PC-9 (cell line): Measurements from ENCODE around the gene TBC1D2. TPM values are rescaled to one million over a fixed set of nuclear protein-coding genes. Genes with fewer than 3 reads are reported as not detected.

Experiments
- BruUV-seq: library from RNA; stranded (reverse); fragments of 400-500 nt; replicated peaks from 2 replicates; lab custom pipeline; 2021; lab: Mats Ljungman, UMichigan
- CTCF ChIA-PET: fragments of 300-600 bp; sonication (Branson Sonifier 250); formaldehyde crosslinking; loops from one replicate; lab custom pipeline; 2022; ENCODE audit warnings: antibody characterized with exemption; lab: Charles Lee
- POLR2A ChIA-PET: fragments of 300-600 bp; sonication (Branson Sonifier 250); formaldehyde crosslinking; loops from one replicate; lab custom pipeline; 2022; ENCODE audit warnings: antibody characterized with exemption; ENCODE audit not compliant: unreplicated experiment; lab: Charles Lee
- DNase-seq, 2 experiments: peaks; one replicate each; pipeline versions ENCODE4 v3.0.0 to v3.0.0-alpha.2; 2015 to 2022; ENCODE audit warnings: mixed read lengths in 1 of 2
- H2AFZ ChIP-seq: fragments of 200-600 bp; sonication (generic); 2 replicates; pipeline ENCODE4 v1.8.1; 2017; ENCODE audit warnings: antibody characterized with exemption
- H3F3A ChIP-seq: fragments of 200-600 bp; sonication (generic); 2 replicates; pipeline ENCODE4 v1.8.1; 2017; ENCODE audit warnings: antibody characterized with exemption, mild to moderate bottlenecking, low read depth; ENCODE audit not compliant: insufficient read depth
- H3K27ac ChIP-seq: fragments of 200-600 bp; sonication (generic); 2 replicates; pipeline ENCODE4 v1.6.1; 2016; ENCODE audit warnings: mixed run types
- H3K27me3 ChIP-seq: fragments of 200-600 bp; sonication (generic); 2 replicates; pipeline ENCODE4 v1.6.1; 2016; ENCODE audit warnings: low read depth, mixed run types; ENCODE audit not compliant: insufficient read depth
- H3K36me3 ChIP-seq: fragments of 200-600 bp; sonication (generic); 2 replicates; pipeline ENCODE4 v1.6.1; 2016; ENCODE audit warnings: low read depth, mixed run types
- H3K4me1 ChIP-seq: fragments of 200-600 bp; sonication (generic); replicated peaks from 2 replicates; pipeline ENCODE4 v1.6.1; 2016; ENCODE audit warnings: mixed run types; ENCODE audit not compliant: insufficient read depth
- H3K4me2 ChIP-seq: fragments of 200-600 bp; sonication (generic); 2 replicates; pipeline ENCODE4 v1.6.1; 2017; ENCODE audit warnings: mixed run types
- H3K4me3 ChIP-seq: fragments of 200-600 bp; sonication (generic); 2 replicates; pipeline ENCODE4 v1.6.1; 2016; ENCODE audit warnings: mixed run types
- H3K79me2 ChIP-seq: fragments of 200-600 bp; sonication (generic); 2 replicates; pipeline ENCODE4 v1.6.1; 2017; ENCODE audit warnings: low read depth, mixed run types
- H3K9me2 ChIP-seq: fragments of 200-600 bp; sonication (generic); 2 replicates; pipeline ENCODE4 v1.8.1; 2017; ENCODE audit warnings: mild to moderate bottlenecking; ENCODE audit not compliant: insufficient read depth
- H3K9me3 ChIP-seq: fragments of 200-600 bp; sonication (generic); 2 replicates; pipeline ENCODE4 v1.8.1; 2016; ENCODE audit warnings: low read depth; ENCODE audit not compliant: insufficient read depth
- H4K20me1 ChIP-seq: fragments of 200-600 bp; sonication (generic); 2 replicates; pipeline ENCODE4 v1.8.1; 2017; ENCODE audit not compliant: insufficient read depth
- CTCF ChIP-seq: fragments of 200-600 bp; sonication (generic); conservative IDR thresholded peaks from 2 replicates; pipeline ENCODE4 v1.6.1; 2017; ENCODE audit warnings: mixed run types, antibody characterized with exemption, mild to moderate bottlenecking, moderate library complexity
- EZH2 ChIP-seq: fragments of 200-600 bp; sonication (generic); IDR thresholded peaks from 2 replicates; pipeline ENCODE4 v1.8.0; 2017; ENCODE audit warnings: antibody characterized with exemption, low read depth
- intact Hi-C: fragments of 100-400 bp; cut with micrococcal nuclease; formaldehyde crosslinking; loops from one replicate; pipeline ENCODE4 v1.10.0; 2022; ENCODE audit not compliant: unreplicated experiment
- total RNA-seq: library from RNA; stranded (reverse); gene quantifications from 2 replicates; pipeline ENCODE4 v1.2.3, GENCODE V29; 2021

Gene TBC1D2
- total RNA-seq, 1 experiment from 2014 or later = 44.7 TPM

GRCh38 chr9:98217255-98217654, 38.2 kb downstream of the TBC1D2 start:
- 0 out of 2 replicates have a peak overlapping the region, but pooled peaks have one; percentile 5 for H3K4me2 ChIP-seq
- TF ChIP-seq EZH2 (no peak), CTCF (no peak)
- no peaks in the 10 kb centered on the region for H4K20me1 ChIP-seq
- no peaks in the 10 kb centered on the region for H3K27me3 ChIP-seq
- intact Hi-C loops = no loop called here
- POLR2A ChIA-PET = no interaction called here
- peaks cover 17% of the 10 kb centered on the region; the same call in 1 of the 2 replicates for H3K79me2 ChIP-seq
- no peak for DNase-seq
- peaks cover 24% of the 10 kb centered on the region; the same call in 1 of the 2 replicates for H3K36me3 ChIP-seq
- BruUV-seq = no TSS peak
- no peak overlapping the region for H3K4me3 ChIP-seq
- no peaks in the 10 kb centered on the region for H3K9me2 ChIP-seq
- H3K4me1 ChIP-seq = peaks cover 55% of the 10 kb centered on the region
- H3K9me3 ChIP-seq = no peaks in the 10 kb centered on the region
- H2AFZ ChIP-seq = no peak overlapping the region
- peaks cover 46% of the 10 kb centered on the region for H3F3A ChIP-seq
- peak overlapping the region; percentile 93 for H3K27ac ChIP-seq
- CTCF ChIA-PET = no interaction called here

- Histone ChIP-seq H3K9me3 (no peaks in the 10 kb centered on the region), H3K36me3 (peaks cover 18% of the 10 kb centered on the region; the same call in 1 of the 2 replicates), H2AFZ (no peak overlapping the region), H3K27ac (no peak overlapping the region), H4K20me1 (no peaks in the 10 kb centered on the region), H3K4me2 (no peak overlapping the region), H3K4me1 (peaks cover 46% of the 10 kb centered on the region), H3K27me3 (no peaks in the 10 kb centered on the region), H3K4me3 (no peak overlapping the region), H3K79me2 (peaks cover 8% of the 10 kb centered on the region; the same call in 1 of the 2 replicates), H3F3A (peaks cover 46% of the 10 kb centered on the region), H3K9me2 (no peaks in the 10 kb centered on the region)
- no peak for TF ChIP-seq EZH2
- TF ChIP-seq CTCF = no peak
- BruUV-seq = no TSS peak
- POLR2A ChIA-PET = no interaction called here
- DNase-seq = no peak
- CTCF ChIA-PET = interaction anchor here (1.1 kb wide), 1 partner anchor 41 kb away, joined by 3 read pairs; no protein-coding TSS in a partner anchor
- intact Hi-C loops = no loop called here
These were observed 39.1 kb downstream of the TBC1D2 start for GRCh38 chr9:98216391-98216790.

- Histone ChIP-seq H3K27ac (no peak overlapping the region), H3K79me2 (peaks cover 7% of the 10 kb centered on the region; the same call in 1 of the 2 replicates), H3K9me2 (no peaks in the 10 kb centered on the region), H3F3A (peaks cover 41% of the 10 kb centered on the region), H3K9me3 (no peaks in the 10 kb centered on the region), H3K4me3 (no peak overlapping the region), H3K4me2 (no peak overlapping the region), H3K4me1 (peaks cover 40% of the 10 kb centered on the region), H4K20me1 (no peaks in the 10 kb centered on the region), H3K27me3 (no peaks in the 10 kb centered on the region), H2AFZ (no peak overlapping the region), H3K36me3 (peaks cover 18% of the 10 kb centered on the region; the same call in 1 of the 2 replicates)
- BruUV-seq = no TSS peak
- DNase-seq = no peak
- POLR2A ChIA-PET = interaction anchor here (0.7 kb wide), 1 partner anchor 434 kb away, joined by 4 read pairs; no protein-coding TSS in a partner anchor
- intact Hi-C loops = no loop called here
- CTCF ChIA-PET = interaction anchor here (1.1 kb wide), 1 partner anchor 41 kb away, joined by 3 read pairs; no protein-coding TSS in a partner anchor
- TF ChIP-seq CTCF (0 out of 2 replicates have a peak, but pooled peaks have one; percentile 37), EZH2 (no peak)
These were observed 39.6 kb downstream of the TBC1D2 start for GRCh38 chr9:98215821-98216220.
